Esophagus (tissue), 2 donors: ENCODE measurements around the gene SHC2. TPM values are rescaled to one million over a fixed set of nuclear protein-coding genes. Genes with fewer than 3 reads are reported as not detected.

Experiments
- H3K27ac ChIP-seq, 2 donors: one replicate each; pipeline ENCODE4 v1.5.1; 2013; ENCODE audit warnings: low read depth in 2 of 2, mild to moderate bottlenecking in 2 of 2, inconsistent platforms in 1 of 2, low read length in 1 of 2, moderate library complexity in 1 of 2
- H3K27me3 ChIP-seq, 2 donors: one replicate each; pipeline ENCODE4 v1.6.1; 2013; ENCODE audit warnings: low read length in 2 of 2, control low read depth in 1 of 2, mild to moderate bottlenecking in 1 of 2; ENCODE audit not compliant: insufficient read depth in 2 of 2, control insufficient read depth in 1 of 2
- H3K36me3 ChIP-seq, 2 donors: one replicate each; pipeline ENCODE4 v1.6.1; 2013; ENCODE audit warnings: low read length in 1 of 2; ENCODE audit not compliant: control insufficient read depth in 2 of 2, insufficient read depth in 2 of 2
- H3K4me1 ChIP-seq, 2 donors: one replicate each; pipeline ENCODE4 v1.6.1; 2013; ENCODE audit warnings: low read length in 1 of 2; ENCODE audit not compliant: control insufficient read depth in 2 of 2, insufficient read depth in 2 of 2
- H3K4me3 ChIP-seq, 2 donors: one replicate each; pipeline ENCODE4 v1.5.1; 2013; ENCODE audit warnings: low read length in 2 of 2, mild to moderate bottlenecking in 2 of 2, low read depth in 1 of 2, moderate library complexity in 1 of 2
- H3K9me3 ChIP-seq, 2 donors: one replicate each; pipeline ENCODE4 v1.6.1; 2013; ENCODE audit warnings: mild to moderate bottlenecking in 2 of 2, low read depth in 1 of 2, low read length in 1 of 2, moderate library complexity in 1 of 2; ENCODE audit not compliant: control insufficient read depth in 2 of 2, insufficient read depth in 1 of 2
- WGBS, 2 donors: extraction: QIAGEN DNeasy Blood & Tissue Kit; methylation state at CpG; one replicate each; pipeline ENCODE4 v1.1.7; 2013; 5-methylcytosine and 5-hydroxymethylcytosine counted together
- polyA plus RNA-seq, 2 donors: library from polyadenylated mRNA; stranded (reverse); fragments of 200-250 nt; gene quantifications; one replicate each; pipeline ENCODE4 v1.2.3, GENCODE V29; 2013
- donor health status: healthy with polysubstance abuse.
- donor health status: Bipolar disorder and iron deficiency.

The SHC2 gene, protein sequence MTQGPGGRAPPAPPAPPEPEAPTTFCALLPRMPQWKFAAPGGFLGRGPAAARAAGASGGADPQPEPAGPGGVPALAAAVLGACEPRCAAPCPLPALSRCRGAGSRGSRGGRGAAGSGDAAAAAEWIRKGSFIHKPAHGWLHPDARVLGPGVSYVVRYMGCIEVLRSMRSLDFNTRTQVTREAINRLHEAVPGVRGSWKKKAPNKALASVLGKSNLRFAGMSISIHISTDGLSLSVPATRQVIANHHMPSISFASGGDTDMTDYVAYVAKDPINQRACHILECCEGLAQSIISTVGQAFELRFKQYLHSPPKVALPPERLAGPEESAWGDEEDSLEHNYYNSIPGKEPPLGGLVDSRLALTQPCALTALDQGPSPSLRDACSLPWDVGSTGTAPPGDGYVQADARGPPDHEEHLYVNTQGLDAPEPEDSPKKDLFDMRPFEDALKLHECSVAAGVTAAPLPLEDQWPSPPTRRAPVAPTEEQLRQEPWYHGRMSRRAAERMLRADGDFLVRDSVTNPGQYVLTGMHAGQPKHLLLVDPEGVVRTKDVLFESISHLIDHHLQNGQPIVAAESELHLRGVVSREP
- polyA plus RNA-seq, result 1 to 10 TPM; 3.0 to 5.3 TPM

DNA sequence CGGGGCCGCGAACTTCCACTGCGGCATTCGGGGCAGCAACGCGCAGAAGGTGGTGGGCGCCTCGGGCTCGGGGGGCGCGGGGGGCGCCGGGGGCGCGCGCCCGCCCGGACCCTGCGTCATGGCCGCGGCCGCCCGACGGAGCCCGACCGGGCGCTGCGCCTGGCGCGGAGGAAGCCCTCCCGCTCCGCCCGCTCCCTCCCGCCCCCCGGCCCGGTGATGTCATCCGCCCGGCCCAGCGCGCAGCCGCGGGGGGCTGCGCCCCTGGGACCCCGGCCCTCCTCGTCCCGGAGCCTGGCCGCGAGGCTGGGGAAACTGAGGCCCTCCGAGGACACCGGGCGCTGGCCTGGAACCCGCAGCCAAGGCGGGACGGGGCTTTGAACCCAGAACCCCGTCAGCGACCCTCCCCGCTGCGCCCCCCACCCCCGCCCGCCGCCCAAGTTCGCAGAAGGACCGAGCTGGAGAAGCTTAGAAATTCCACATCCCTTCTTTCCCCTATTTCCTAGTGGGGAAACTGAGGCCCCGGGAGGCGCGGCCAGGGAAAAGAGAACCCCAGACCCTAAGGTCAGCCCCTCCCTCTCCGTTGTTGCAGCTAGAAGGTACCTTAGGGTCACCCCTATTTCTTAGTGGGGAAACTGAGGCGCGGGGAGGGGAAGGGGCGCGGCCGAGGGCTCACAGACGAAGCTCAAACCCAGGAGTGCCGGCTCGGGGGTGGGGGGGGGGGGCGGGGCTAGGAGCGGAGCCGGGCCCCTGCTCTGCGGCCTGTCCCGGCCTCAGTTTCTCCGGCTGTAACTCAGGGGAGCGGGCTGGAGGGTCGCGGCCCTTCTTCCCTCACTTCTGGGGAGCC lies at the start of gene SHC2:
SHC2 (minus strand) TSS at position 157 of the 844 bp plus-strand sequence; CDS start at position 120, 37 bp downstream.
- Histone ChIP-seq H3K9me3 (no peaks in the 10 kb centered on the region), H3K36me3 (no peaks in the 10 kb centered on the region), H3K27ac (peak within 1 kb of the TSS in 1 of 2 donors; percentile 17), H3K4me1 (peaks cover 4% of the 10 kb centered on the region in 2 donors), H3K27me3 (peaks cover 0 to 4% of the 10 kb centered on the region in 2 donors), H3K4me3 (peak within 1 kb of the TSS; percentile 50 to 51)
- WGBS, 2 donors, result 2% methylated on average over 40 to 84 of the region's 85 CpGs

DNA sequence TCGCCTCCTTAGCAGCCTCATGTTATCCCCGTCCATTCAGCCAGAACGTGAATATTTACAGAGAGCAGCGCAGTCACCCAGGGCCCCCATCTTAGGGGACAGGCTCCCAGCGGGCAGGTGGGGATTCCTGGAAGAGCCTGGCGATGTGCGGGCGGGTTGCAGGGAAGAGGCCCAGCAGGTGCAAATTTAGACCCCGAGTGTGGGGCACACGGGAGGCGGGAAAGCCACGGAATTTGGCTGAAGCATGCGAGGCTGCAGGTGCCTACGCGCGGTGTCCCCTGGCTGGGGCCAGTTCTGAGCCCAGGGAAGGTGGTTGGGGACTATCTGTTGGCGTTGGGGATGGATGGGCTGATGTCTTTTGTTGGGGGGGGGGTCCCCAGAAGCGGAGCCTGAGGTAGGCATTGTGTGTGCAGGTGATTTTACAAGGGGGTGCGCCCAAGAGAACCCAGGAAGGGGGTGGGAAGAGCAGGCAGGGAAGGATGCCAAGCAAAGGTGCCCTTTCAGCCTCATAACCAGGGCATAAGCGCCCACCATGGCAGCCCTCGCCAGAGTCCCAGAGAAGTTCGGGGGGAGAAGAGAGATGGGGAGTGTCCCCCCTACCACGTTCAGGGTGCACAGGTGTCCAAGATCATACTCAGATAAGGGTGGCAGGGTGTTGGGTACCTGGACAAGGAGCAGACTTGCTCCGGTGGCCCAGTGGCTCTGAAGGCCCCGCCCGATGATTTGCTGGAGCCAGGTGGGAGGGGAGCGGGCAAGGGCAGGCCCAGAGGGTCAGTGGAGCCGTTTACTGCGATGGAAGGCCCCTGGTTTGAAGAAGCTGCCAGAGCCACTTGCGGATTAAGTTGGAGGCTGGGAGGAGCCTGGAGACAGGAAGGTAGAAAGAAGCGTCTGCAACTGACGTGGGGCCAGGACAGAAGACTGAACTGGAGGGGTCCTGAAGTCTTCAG lies 47.6 kb upstream of the SHC2 start:
- Histone ChIP-seq H3K4me1 (peaks cover 9 to 11% of the 10 kb centered on the region in 2 donors), H3K27ac (no peak overlapping the region), H3K9me3 (no peaks in the 10 kb centered on the region), H3K4me3 (peak overlapping the region; percentile 92 to 98), H3K27me3 (no peaks in the 10 kb centered on the region), H3K36me3 (peaks cover 0 to 7% of the 10 kb centered on the region in 2 donors)
- 57% methylated on average over 32 of the region's 32 CpGs for WGBS, 2 donors

- no peaks in the 10 kb centered on the region for H3K9me3 ChIP-seq
- no peaks in the 10 kb centered on the region for H3K27me3 ChIP-seq
- H3K36me3 ChIP-seq, result peaks cover 0 to 7% of the 10 kb centered on the region in 2 donors
- peak within 1 kb of the TSS; percentile 93 to 97 for H3K27ac ChIP-seq
- 0 to 1% methylated on average over 65 to 81 of the region's 81 CpGs for WGBS, 2 donors
- H3K4me3 ChIP-seq, result peak within 1 kb of the TSS; percentile 92 to 98
- peaks cover 9 to 11% of the 10 kb centered on the region in 2 donors for H3K4me1 ChIP-seq
Measured at GRCh38 chr19:507286-508203, 46.7 kb upstream of the SHC2 start, which contains the start of gene TPGS1. TPGS1 (plus strand) TSS chr19:507497; CDS start chr19:507507, 10 bp downstream.

- Histone ChIP-seq H3K4me3 (peak overlapping the region; percentile 92 to 98), H3K36me3 (peaks cover 0 to 7% of the 10 kb centered on the region in 2 donors), H3K9me3 (no peaks in the 10 kb centered on the region), H3K27ac (peak overlapping the region; percentile 93 to 97), H3K4me1 (peaks cover 9 to 11% of the 10 kb centered on the region in 2 donors), H3K27me3 (no peaks in the 10 kb centered on the region)
- 4% methylated on average over 46 to 48 of the region's 48 CpGs for WGBS, 2 donors
Measured at GRCh38 chr19:506404-507285, 45.8 kb upstream of the SHC2 start.

DNA sequence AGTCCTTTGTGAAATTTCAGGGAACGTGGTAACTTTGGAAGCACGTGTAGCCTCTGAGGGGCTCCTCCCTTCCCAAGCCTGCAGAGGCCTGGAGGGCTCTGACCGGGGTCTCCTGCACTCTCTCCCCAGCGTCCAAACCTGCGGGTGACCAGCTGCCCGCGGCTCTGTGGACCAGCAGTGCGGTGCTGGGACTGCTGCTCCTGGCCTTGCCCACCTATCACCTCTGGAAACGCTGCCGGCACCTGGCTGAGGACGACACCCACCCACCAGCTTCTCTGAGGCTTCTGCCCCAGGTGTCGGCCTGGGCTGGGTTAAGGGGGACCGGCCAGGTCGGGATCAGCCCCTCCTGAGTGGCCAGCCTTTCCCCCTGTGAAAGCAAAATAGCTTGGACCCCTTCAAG lies 43.8 kb upstream of the SHC2 start:
- Histone ChIP-seq H3K4me3 (no peak overlapping the region), H3K36me3 (peaks cover 0 to 3% of the 10 kb centered on the region in 2 donors), H3K27ac (no peak overlapping the region), H3K9me3 (no peaks in the 10 kb centered on the region), H3K27me3 (no peaks in the 10 kb centered on the region), H3K4me1 (peaks cover 6% of the 10 kb centered on the region in 2 donors)
- WGBS, 2 donors, result 91% methylated on average over 14 of the region's 14 CpGs

- no peak overlapping the region for H3K4me3 ChIP-seq
- H3K4me1 ChIP-seq, result peaks cover 0 to 4% of the 10 kb centered on the region in 2 donors
- WGBS, 2 donors, result 82 to 88% methylated on average over 16 to 17 of the region's 17 CpGs
- H3K27ac ChIP-seq, result no peak overlapping the region
- H3K9me3 ChIP-seq, result no peaks in the 10 kb centered on the region
- H3K27me3 ChIP-seq, result peaks cover 0 to 11% of the 10 kb centered on the region in 2 donors
- H3K36me3 ChIP-seq, result peaks cover 0 to 2% of the 10 kb centered on the region in 2 donors
Measured at GRCh38 chr19:501646-502045, 40.8 kb upstream of the SHC2 start.

DNA sequence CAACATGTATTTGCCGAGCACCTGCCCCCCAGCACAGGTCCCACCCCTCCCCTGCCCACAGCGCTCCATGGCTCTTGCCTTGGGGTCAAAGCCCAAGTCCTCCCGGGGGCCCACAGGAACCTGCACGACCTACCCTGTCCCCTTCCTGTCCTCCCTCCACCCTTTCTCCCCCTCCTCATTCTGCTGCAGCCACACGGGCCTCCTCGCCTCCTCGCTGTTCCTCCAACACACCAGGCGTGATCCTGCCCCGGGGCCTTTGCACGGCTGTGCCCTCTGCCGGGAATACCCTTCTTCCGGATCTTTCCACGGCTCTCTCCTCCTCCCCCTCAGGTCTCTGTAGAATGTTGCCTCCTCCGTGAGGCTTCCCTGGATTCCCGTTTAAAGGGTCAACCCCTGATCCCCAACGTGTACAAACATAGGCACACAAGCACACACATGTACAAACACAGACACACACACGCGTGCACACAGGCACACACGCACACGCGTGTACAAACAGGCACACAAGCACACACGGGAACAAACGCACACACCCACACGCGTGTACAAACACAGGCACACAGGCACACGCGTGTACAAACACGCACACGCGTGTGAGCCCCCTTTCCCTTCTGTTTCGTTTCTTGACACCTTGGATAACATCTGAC lies 38.3 kb upstream of the SHC2 start:
- Histone ChIP-seq H3K27ac (no peak overlapping the region), H3K4me1 (peaks cover 0 to 7% of the 10 kb centered on the region in 2 donors), H3K4me3 (no peak overlapping the region), H3K36me3 (no peaks in the 10 kb centered on the region), H3K27me3 (peaks cover 0 to 11% of the 10 kb centered on the region in 2 donors), H3K9me3 (no peaks in the 10 kb centered on the region)
- 71 to 73% methylated on average over 29 to 31 of the region's 31 CpGs for WGBS, 2 donors
